NCI-H774 (cell line): ENCODE results near the gene AHNAK2.
A peak's percentile ranks its signal among the peaks of the same experiment; 100 is the strongest.

Experiments used
- DNase-seq: peaks from one replicate; lab custom pipeline; 2025; lab: John Stamatoyannopoulos, UW

Gene AHNAK2

GRCh38 chr14:104973385-104974145 is 4.6 kb downstream of the AHNAK2 start:
- DNase-seq: no peak

- DNase-seq: no peak
Observed at GRCh38 chr14:104973135-104973384, 5.1 kb downstream of the AHNAK2 start.

GRCh38 chr14:104972301-104973134 is 5.7 kb downstream of the AHNAK2 start:
- DNase-seq: peak; percentile 11

GRCh38 chr14:104971447-104972240 is 6.5 kb downstream of the AHNAK2 start:
- DNase-seq: no peak

GRCh38 chr14:104970231-104971068 is 7.7 kb downstream of the AHNAK2 start:
- DNase-seq: no peak

GRCh38 chr14:104969741-104970230 is 8.4 kb downstream of the AHNAK2 start:
- DNase-seq: no peak

- DNase-seq: peak; percentile 5
Observed at GRCh38 chr14:104968541-104969401, 9.4 kb downstream of the AHNAK2 start.

GRCh38 chr14:104968153-104968527 is 10.0 kb downstream of the AHNAK2 start:
- DNase-seq: no peak

GRCh38 chr14:104967386-104968152 is 10.6 kb downstream of the AHNAK2 start:
- DNase-seq: no peak

- no peak for DNase-seq
Observed at GRCh38 chr14:104966981-104967385, 11.2 kb downstream of the AHNAK2 start.

GRCh38 chr14:104966261-104966865 is 11.8 kb downstream of the AHNAK2 start:
- DNase-seq: no peak

- no peak for DNase-seq
Observed at GRCh38 chr14:104965561-104966231, 12.5 kb downstream of the AHNAK2 start.

GRCh38 chr14:104964546-104964945 is 13.6 kb downstream of the AHNAK2 start:
- no peak for DNase-seq

- no peak for DNase-seq
Observed at GRCh38 chr14:104957146-104958113, 20.7 kb downstream of the AHNAK2 start.

GRCh38 chr14:104956290-104956890 is 21.8 kb downstream of the AHNAK2 start:
- DNase-seq: no peak

- no peak for DNase-seq
Observed at GRCh38 chr14:104955396-104955770, 22.8 kb downstream of the AHNAK2 start.

GRCh38 chr14:104954746-104955395 is 23.3 kb downstream of the AHNAK2 start:
- DNase-seq: no peak
